Kidney (tissue), 14 donors: ENCODE results near the gene MYH13. TPM values are rescaled to one million over a fixed set of nuclear protein-coding genes. Genes with fewer than 3 reads are reported as not detected.

Source experiments
- DNase-seq, 5 donors: peaks; one replicate each; pipeline ENCODE4 v3.0.0-alpha.2; 2013 to 2020
- FAIRE-seq: peaks from 2 replicates; lab custom pipeline; 2012; peaks lifted over from hg19 to GRCh38; lab: Jason Lieb, UNC
- H3K27ac ChIP-seq, 2 donors: one replicate each; pipeline ENCODE4 v1.7.0; 2013; ENCODE audit warnings: low read depth in 2 of 2, low read length in 2 of 2, inconsistent platforms in 1 of 2
- H3K27me3 ChIP-seq: one replicate; pipeline ENCODE4 v1.7.1; 2013; ENCODE audit warnings: low read length, inconsistent platforms; ENCODE audit not compliant: control insufficient read depth, insufficient read depth
- H3K36me3 ChIP-seq, 3 donors: one replicate each; pipeline versions ENCODE4 v1.7.0 to v1.7.1; 2013; ENCODE audit warnings: low read length in 3 of 3, control low read depth in 1 of 3, inconsistent platforms in 1 of 3; ENCODE audit not compliant: insufficient read depth in 3 of 3, control insufficient read depth in 2 of 3
- H3K4me1 ChIP-seq, 3 donors: one replicate each; pipeline versions ENCODE4 v1.7.0 to v1.7.1; 2013; ENCODE audit warnings: low read length in 3 of 3, inconsistent platforms in 1 of 3, low read depth in 1 of 3; ENCODE audit not compliant: control insufficient read depth in 2 of 3, insufficient read depth in 2 of 3
- H3K4me3 ChIP-seq, 3 donors: one replicate each; pipeline versions ENCODE4 v1.7.0 to v1.8.1; 2013; ENCODE audit warnings: low read length in 3 of 3, control low read depth in 1 of 3, inconsistent platforms in 1 of 3
- H3K9ac ChIP-seq, 3 donors: one replicate each; pipeline versions ENCODE4 v1.7.0 to v1.7.1; 2013; ENCODE audit warnings: low read length in 3 of 3, control low read depth in 1 of 3, inconsistent platforms in 1 of 3
- H3K9me3 ChIP-seq, 3 donors: one replicate each; pipeline versions ENCODE4 v1.7.0 to v1.7.1; 2013; ENCODE audit warnings: low read length in 3 of 3, control low read depth in 1 of 3, inconsistent platforms in 1 of 3; ENCODE audit not compliant: control insufficient read depth in 2 of 3, insufficient read depth in 1 of 3
- intact Hi-C: fragments of 100-400 bp; cut with DNase I; formaldehyde crosslinking; loops from one replicate; pipeline ENCODE4 v1.11.1; 2022
- polyA plus RNA-seq: library from polyadenylated mRNA; stranded (reverse); fragments of 350-450 nt; fragmentation: Illumina TruSeq; extraction: RNeasy Lipid Tissue Mini Kit (QIAGEN cat#74804); gene quantifications from one replicate; pipeline ENCODE4 v1.2.3, GENCODE V29; 2014; ENCODE audit warnings: low read depth, low replicate concordance; ENCODE audit not compliant: insufficient read depth
- total RNA-seq: library from RNA; stranded (reverse); fragmentation: NEBNext Ultra II Directional; extraction: Animal tissue kit (Norgen Biotek cat#: 25700); gene quantifications from one replicate; pipeline ENCODE4 v1.2.1, GENCODE V29; 2021
- TF ChIP-seq, protein P1 (sequence below): IDR thresholded peaks from 3 replicates; pipeline ENCODE4 v1.5.1; 2012; ENCODE audit warnings: mild to moderate bottlenecking, moderate library complexity, borderline replicate concordance; ENCODE audit not compliant: insufficient read depth; ENCODE audit errors: extremely low read depth
- donor health status: control.
- donor health status: control.
- donor health status: control.
- donor health status: control.
- donor health status: control.
- donor health status: DM: yes; HTN: yes; CAD: no.
- donor health status: Normal renal cell carcinoma (clear cell type).

MYH13 gene
- total and polyA plus RNA-seq, 2 donors from 2014 or later: not detected

GRCh38 chr17:10290041-10290440, 82.8 kb downstream of the MYH13 start:
- Histone ChIP-seq H3K27me3 (no peaks in the 10 kb centered on the region), H3K4me1 (no peaks in the 10 kb centered on the region), H3K4me3 (no peak overlapping the region), H3K9ac (no peak overlapping the region), H3K9me3 (no peaks in the 10 kb centered on the region), H3K36me3 (no peaks in the 10 kb centered on the region), H3K27ac (no peak overlapping the region)
- no peak for FAIRE-seq
- intact Hi-C loops: no loop called here
- no peak for DNase-seq
- TF ChIP-seq, protein P1, sequence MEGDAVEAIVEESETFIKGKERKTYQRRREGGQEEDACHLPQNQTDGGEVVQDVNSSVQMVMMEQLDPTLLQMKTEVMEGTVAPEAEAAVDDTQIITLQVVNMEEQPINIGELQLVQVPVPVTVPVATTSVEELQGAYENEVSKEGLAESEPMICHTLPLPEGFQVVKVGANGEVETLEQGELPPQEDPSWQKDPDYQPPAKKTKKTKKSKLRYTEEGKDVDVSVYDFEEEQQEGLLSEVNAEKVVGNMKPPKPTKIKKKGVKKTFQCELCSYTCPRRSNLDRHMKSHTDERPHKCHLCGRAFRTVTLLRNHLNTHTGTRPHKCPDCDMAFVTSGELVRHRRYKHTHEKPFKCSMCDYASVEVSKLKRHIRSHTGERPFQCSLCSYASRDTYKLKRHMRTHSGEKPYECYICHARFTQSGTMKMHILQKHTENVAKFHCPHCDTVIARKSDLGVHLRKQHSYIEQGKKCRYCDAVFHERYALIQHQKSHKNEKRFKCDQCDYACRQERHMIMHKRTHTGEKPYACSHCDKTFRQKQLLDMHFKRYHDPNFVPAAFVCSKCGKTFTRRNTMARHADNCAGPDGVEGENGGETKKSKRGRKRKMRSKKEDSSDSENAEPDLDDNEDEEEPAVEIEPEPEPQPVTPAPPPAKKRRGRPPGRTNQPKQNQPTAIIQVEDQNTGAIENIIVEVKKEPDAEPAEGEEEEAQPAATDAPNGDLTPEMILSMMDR: no peak

DNA sequence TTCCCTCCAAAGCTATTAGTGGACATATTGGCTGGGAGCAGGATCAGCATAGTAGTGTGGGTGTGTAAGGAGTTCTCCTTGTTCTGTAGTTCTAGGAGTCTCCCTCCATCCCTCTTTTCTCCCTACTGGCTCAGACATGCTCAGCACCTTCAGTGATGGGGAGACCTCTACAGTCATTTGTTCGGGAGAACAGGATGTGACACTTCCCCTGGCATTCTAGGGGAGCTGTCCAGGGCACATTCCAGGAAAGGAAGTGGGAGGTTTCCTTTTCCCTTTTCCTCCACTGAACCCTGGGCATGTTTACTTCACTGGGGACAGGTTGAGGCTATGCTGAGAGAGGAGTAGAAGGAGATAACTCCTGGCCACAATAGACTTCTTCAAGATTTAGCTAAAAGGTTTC, 86.5 kb downstream of the MYH13 start:
- Histone ChIP-seq H3K36me3 (no peaks in the 10 kb centered on the region), H3K27me3 (no peaks in the 10 kb centered on the region), H3K9ac (no peak overlapping the region), H3K4me1 (no peaks in the 10 kb centered on the region), H3K9me3 (no peaks in the 10 kb centered on the region), H3K27ac (no peak overlapping the region), H3K4me3 (no peak overlapping the region)
- FAIRE-seq (no peak), DNase-seq (no peak)
- intact Hi-C loops: no loop called here
- TF ChIP-seq, protein P1: no peak

DNA sequence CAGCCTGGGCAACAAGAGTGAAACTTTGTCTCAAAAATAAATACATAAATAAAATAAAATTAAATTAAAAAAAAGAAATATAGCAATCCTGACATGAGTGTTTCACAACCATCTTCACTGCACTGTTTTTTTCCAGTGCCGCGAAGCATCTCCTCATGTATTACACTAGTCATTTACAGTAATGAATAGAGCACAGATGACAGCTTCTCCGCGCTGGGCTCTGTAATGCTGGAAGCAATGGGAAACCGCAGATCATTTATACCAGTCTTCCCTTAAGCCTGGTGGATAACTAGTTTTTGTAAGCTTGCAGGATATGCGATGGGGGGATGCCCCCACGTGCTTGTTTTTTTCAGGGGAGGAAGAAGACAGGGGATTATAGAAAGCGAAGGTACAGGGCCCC, 86.9 kb downstream of the MYH13 start:
- H3K9me3 ChIP-seq: no peaks in the 10 kb centered on the region
- intact Hi-C loops: no loop called here
- H3K27me3 ChIP-seq: no peaks in the 10 kb centered on the region
- TF ChIP-seq, protein P1: no peak
- no peak overlapping the region for H3K27ac ChIP-seq
- no peak overlapping the region for H3K4me3 ChIP-seq
- no peaks in the 10 kb centered on the region for H3K36me3 ChIP-seq
- FAIRE-seq (no peak), DNase-seq (no peak)
- H3K9ac ChIP-seq: no peak overlapping the region
- no peaks in the 10 kb centered on the region for H3K4me1 ChIP-seq

GRCh38 chr17:10280068-10280467, 92.7 kb downstream of the MYH13 start:
- Histone ChIP-seq H3K4me1 (no peaks in the 10 kb centered on the region), H3K27me3 (no peaks in the 10 kb centered on the region), H3K4me3 (no peak overlapping the region), H3K9ac (no peak overlapping the region), H3K27ac (no peak overlapping the region), H3K36me3 (no peaks in the 10 kb centered on the region), H3K9me3 (no peaks in the 10 kb centered on the region)
- TF ChIP-seq, protein P1: no peak
- FAIRE-seq (no peak), DNase-seq (no peak)
- intact Hi-C loops: no loop called here
